BE2C (cell line): Measurements from ENCODE around the gene VOPP1.

Source experiments
- DNase-seq: peaks from one replicate; pipeline ENCODE4 v3.0.0-alpha.2; 2020
- H3K27me3 ChIP-seq: fragments of 250-450 bp; sonication (Bioruptor Pico); 2 replicates; pipeline ENCODE4 v1.5.1; 2020; ENCODE audit warnings: mild to moderate bottlenecking
- H3K36me3 ChIP-seq: fragments of 250-450 bp; sonication (Bioruptor Pico); 2 replicates; pipeline ENCODE4 v1.5.1; 2020; ENCODE audit warnings: mild to moderate bottlenecking
- H3K4me1 ChIP-seq: fragments of 250-450 bp; sonication (Bioruptor Pico); 2 replicates; pipeline ENCODE4 v1.5.1; 2020
- H3K4me3 ChIP-seq: 2 replicates; pipeline ENCODE4 v1.5.1; 2011; ENCODE audit warnings: low read depth, low read length
- H3K9me3 ChIP-seq: fragments of 250-450 bp; sonication (Bioruptor Pico); 2 replicates; pipeline ENCODE4 v1.5.1; 2020
- TF ChIP-seq, protein P1 (sequence below): IDR thresholded peaks from 2 replicates; pipeline ENCODE4 v1.5.1; 2012; ENCODE audit warnings: mild to moderate bottlenecking, low read depth, low read length

Gene VOPP1

GRCh38 chr7:55436457-55436856 is 135.8 kb downstream of the VOPP1 start:
- TF ChIP-seq, protein P1, sequence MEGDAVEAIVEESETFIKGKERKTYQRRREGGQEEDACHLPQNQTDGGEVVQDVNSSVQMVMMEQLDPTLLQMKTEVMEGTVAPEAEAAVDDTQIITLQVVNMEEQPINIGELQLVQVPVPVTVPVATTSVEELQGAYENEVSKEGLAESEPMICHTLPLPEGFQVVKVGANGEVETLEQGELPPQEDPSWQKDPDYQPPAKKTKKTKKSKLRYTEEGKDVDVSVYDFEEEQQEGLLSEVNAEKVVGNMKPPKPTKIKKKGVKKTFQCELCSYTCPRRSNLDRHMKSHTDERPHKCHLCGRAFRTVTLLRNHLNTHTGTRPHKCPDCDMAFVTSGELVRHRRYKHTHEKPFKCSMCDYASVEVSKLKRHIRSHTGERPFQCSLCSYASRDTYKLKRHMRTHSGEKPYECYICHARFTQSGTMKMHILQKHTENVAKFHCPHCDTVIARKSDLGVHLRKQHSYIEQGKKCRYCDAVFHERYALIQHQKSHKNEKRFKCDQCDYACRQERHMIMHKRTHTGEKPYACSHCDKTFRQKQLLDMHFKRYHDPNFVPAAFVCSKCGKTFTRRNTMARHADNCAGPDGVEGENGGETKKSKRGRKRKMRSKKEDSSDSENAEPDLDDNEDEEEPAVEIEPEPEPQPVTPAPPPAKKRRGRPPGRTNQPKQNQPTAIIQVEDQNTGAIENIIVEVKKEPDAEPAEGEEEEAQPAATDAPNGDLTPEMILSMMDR: no peak

DNA sequence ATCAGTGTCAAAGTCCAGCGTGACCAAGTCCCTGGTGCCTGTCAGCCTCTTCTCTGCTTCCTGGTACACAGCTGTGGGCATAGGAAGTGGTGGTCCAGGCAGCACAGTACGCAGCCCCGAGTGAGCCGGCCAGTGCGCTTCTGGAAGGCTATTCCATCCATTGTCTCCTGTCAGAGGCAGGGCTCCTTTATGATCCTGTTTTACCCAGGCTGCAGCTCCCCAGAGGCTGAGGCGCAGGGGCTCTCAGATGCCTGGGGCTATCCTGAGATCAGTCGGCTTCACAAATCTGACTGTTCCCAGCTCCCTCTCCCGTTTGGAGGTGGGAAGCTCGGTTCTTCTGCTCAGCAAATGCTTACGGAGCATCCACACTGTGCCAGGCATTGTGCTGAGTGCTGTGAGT is 136.8 kb downstream of the VOPP1 start:
- Histone ChIP-seq H3K36me3 (no peaks in the 10 kb centered on the region), H3K4me1 (peaks cover 15% of the 10 kb centered on the region), H3K9me3 (no peaks in the 10 kb centered on the region), H3K4me3 (no peak overlapping the region), H3K27me3 (no peaks in the 10 kb centered on the region)
- DNase-seq: peak; percentile 52
- TF ChIP-seq, protein P1: peak; percentile 8; the same call in 1 of the 2 replicates

More at GRCh38 chr7:55436457-55436856, 135.8 kb downstream of the VOPP1 start:
- no peak for DNase-seq
- Histone ChIP-seq H3K36me3 (no peaks in the 10 kb centered on the region), H3K4me3 (no peak overlapping the region), H3K27me3 (no peaks in the 10 kb centered on the region), H3K9me3 (no peaks in the 10 kb centered on the region), H3K4me1 (peaks cover 22% of the 10 kb centered on the region)

DNA sequence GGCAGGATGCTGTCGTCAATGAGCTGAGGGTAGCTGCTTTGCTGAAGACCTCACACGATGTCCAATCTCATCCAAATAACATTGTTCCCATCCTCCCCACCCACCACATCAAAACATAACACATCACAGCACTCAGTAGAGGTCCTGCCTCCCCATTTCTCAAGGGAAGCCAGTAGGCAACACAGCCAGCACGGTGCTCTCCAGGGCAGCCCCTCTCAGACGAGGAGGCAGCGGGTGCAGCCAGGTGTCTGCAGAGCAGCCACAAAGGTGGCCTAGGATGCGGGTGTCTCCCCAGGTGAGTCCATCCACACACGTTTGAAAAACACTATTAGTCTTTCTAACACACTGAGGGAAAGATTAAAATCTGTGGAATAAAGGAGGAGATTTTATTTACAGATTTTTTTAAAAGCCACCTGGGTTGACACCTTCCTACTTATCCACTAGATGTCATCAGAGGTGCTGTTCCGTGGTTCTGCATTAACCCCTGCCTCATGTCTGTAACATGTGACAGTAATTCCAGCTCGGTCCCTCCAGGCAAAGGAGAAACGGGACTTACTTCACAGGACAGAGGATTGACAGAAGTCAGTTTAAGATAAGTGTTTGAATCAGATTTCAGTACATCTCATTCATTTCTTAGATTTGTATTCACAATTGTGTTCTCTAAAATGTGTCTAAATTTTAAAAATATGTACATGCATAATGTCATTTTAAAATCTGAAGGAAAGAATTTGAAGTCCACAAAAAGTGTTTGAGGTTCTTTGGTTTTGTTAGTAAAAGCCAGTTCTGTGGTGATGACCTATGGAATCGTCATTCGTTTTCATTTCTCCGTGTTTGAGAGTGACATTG is 139.1 kb downstream of the VOPP1 start:
- TF ChIP-seq, protein P1: peak; percentile 79
- H3K36me3 ChIP-seq: no peaks in the 10 kb centered on the region
- no peaks in the 10 kb centered on the region for H3K9me3 ChIP-seq
- H3K4me1 ChIP-seq: no peaks in the 10 kb centered on the region
- peak; percentile 50 for DNase-seq
- H3K27me3 ChIP-seq: no peaks in the 10 kb centered on the region
- H3K4me3 ChIP-seq: no peak overlapping the region

- DNase-seq: no peak
- Histone ChIP-seq H3K4me1 (no peaks in the 10 kb centered on the region), H3K9me3 (no peaks in the 10 kb centered on the region), H3K36me3 (no peaks in the 10 kb centered on the region), H3K27me3 (no peaks in the 10 kb centered on the region), H3K4me3 (no peak overlapping the region)
- TF ChIP-seq, protein P1: no peak
These were observed 139.8 kb downstream of the VOPP1 start for GRCh38 chr7:55432506-55432905.

GRCh38 chr7:55431898-55432297 is 140.4 kb downstream of the VOPP1 start:
- Histone ChIP-seq H3K27me3 (no peaks in the 10 kb centered on the region), H3K9me3 (no peaks in the 10 kb centered on the region), H3K36me3 (no peaks in the 10 kb centered on the region), H3K4me1 (no peaks in the 10 kb centered on the region), H3K4me3 (no peak overlapping the region)
- TF ChIP-seq, protein P1: no peak
- no peak for DNase-seq

- Histone ChIP-seq H3K4me1 (no peaks in the 10 kb centered on the region), H3K4me3 (no peak overlapping the region), H3K36me3 (no peaks in the 10 kb centered on the region; the same call in 1 of the 2 replicates), H3K9me3 (no peaks in the 10 kb centered on the region), H3K27me3 (no peaks in the 10 kb centered on the region)
- TF ChIP-seq, protein P1: no peak
- no peak for DNase-seq
These were observed 142.3 kb downstream of the VOPP1 start for GRCh38 chr7:55429835-55430499.
